Measurements from ENCODE around the gene CACNG4. TPM values are rescaled to one million over a fixed set of nuclear protein-coding genes. Genes with fewer than 3 reads are reported as not detected.

The CACNG4 gene
- total RNA-seq, 4 donors from 2014 or later, result 1.7 to 12.5 (median 2.9) TPM

- no peak for TF ChIP-seq CTCF (IDR thresholded peaks at IDR 0.05)
- TF ChIP-seq POLR2A (IDR thresholded peaks at IDR 0.05; ENCODE audit: low read depth), result no peak
- no peak for TF ChIP-seq EP300 (IDR thresholded peaks at IDR 0.05)
- no peak for TF ChIP-seq POLR2AphosphoS5 (IDR thresholded peaks at IDR 0.05)
- Histone ChIP-seq H3K4me3 (no peak overlapping the region), H3K9me3 (no peaks in the 10 kb centered on the region), H3K27ac (replicated peaks in 1 of 4) (no peak overlapping the region), H3K27me3 (no peaks in the 10 kb centered on the region), H3K36me3 (no peaks in the 10 kb centered on the region), H3K4me1 (no peaks in the 10 kb centered on the region)
- DNase-seq (ENCODE audit: extremely low spot score), result no peak
- intact Hi-C loops (cut with DNase I), result no loop called here
- 85% methylated on average over 12 of the region's 12 CpGs for WGBS
Measured at GRCh38 chr17:67022451-67022810, 57.9 kb downstream of the CACNG4 start.

- H3K36me3 ChIP-seq, result no peaks in the 10 kb centered on the region
- no peak overlapping the region for H3K27ac ChIP-seq (replicated peaks in 1 of 4)
- no peaks in the 10 kb centered on the region for H3K4me1 ChIP-seq
- no peaks in the 10 kb centered on the region for H3K27me3 ChIP-seq
- intact Hi-C loops (cut with DNase I), result no loop called here
- no peak for DNase-seq (ENCODE audit: extremely low spot score)
- no CpG with 5 or more reads among the region's 17 CpGs for WGBS
- no peaks in the 10 kb centered on the region for H3K9me3 ChIP-seq
- no peak overlapping the region for H3K4me3 ChIP-seq
- TF ChIP-seq CTCF (IDR thresholded peaks at IDR 0.05) (no peak), POLR2AphosphoS5 (IDR thresholded peaks at IDR 0.05) (no peak)
Measured at GRCh38 chr17:67024736-67025135, 60.2 kb downstream of the CACNG4 start.

GRCh38 chr17:67025216-67025792 is 60.8 kb downstream of the CACNG4 start:
- Histone ChIP-seq H3K36me3 (no peaks in the 10 kb centered on the region), H3K27me3 (no peaks in the 10 kb centered on the region), H3K4me3 (no peak overlapping the region), H3K9me3 (no peaks in the 10 kb centered on the region), H3K27ac (replicated peaks in 1 of 4) (no peak overlapping the region), H3K4me1 (no peaks in the 10 kb centered on the region)
- DNase-seq (ENCODE audit: extremely low spot score), result no peak
- TF ChIP-seq CTCF (IDR thresholded peaks at IDR 0.05), result no peak
- TF ChIP-seq POLR2A (IDR thresholded peaks at IDR 0.05; ENCODE audit: low read depth), result no peak
- TF ChIP-seq EP300 (IDR thresholded peaks at IDR 0.05), result no peak
- TF ChIP-seq POLR2AphosphoS5 (IDR thresholded peaks at IDR 0.05), result no peak
- 97% methylated on average over 17 of the region's 20 CpGs for WGBS
- intact Hi-C loops (cut with DNase I), result no loop called here

GRCh38 chr17:67026341-67026740 is 61.8 kb downstream of the CACNG4 start:
- Histone ChIP-seq H3K4me3 (no peak overlapping the region), H3K36me3 (no peaks in the 10 kb centered on the region), H3K9me3 (no peaks in the 10 kb centered on the region), H3K27me3 (no peaks in the 10 kb centered on the region), H3K27ac (replicated peaks in 1 of 4) (no peak overlapping the region), H3K4me1 (no peaks in the 10 kb centered on the region)
- 86% methylated on average over 2 of the region's 2 CpGs for WGBS
- intact Hi-C loops (cut with DNase I), result no loop called here
- TF ChIP-seq EP300 (IDR thresholded peaks at IDR 0.05) (no peak), POLR2AphosphoS5 (IDR thresholded peaks at IDR 0.05) (no peak), POLR2A (IDR thresholded peaks at IDR 0.05; ENCODE audit: low read depth) (no peak), CTCF (IDR thresholded peaks at IDR 0.05) (no peak)
- DNase-seq (ENCODE audit: extremely low spot score), result no peak

- DNase-seq (ENCODE audit: extremely low spot score), result no peak
- H3K27ac ChIP-seq (replicated peaks in 1 of 4), result no peak overlapping the region
- H3K36me3 ChIP-seq, result no peaks in the 10 kb centered on the region
- WGBS, result 91% methylated on average over 8 of the region's 12 CpGs
- no peak overlapping the region for H3K4me3 ChIP-seq
- intact Hi-C loops (cut with DNase I), result no loop called here
- H3K9me3 ChIP-seq, result no peaks in the 10 kb centered on the region
- TF ChIP-seq CTCF (IDR thresholded peaks at IDR 0.05), result no peak
- no peak for TF ChIP-seq POLR2A (IDR thresholded peaks at IDR 0.05; ENCODE audit: low read depth)
- TF ChIP-seq POLR2AphosphoS5 (IDR thresholded peaks at IDR 0.05), result no peak
- no peak for TF ChIP-seq EP300 (IDR thresholded peaks at IDR 0.05)
- H3K4me1 ChIP-seq, result no peaks in the 10 kb centered on the region
- H3K27me3 ChIP-seq, result no peaks in the 10 kb centered on the region
Measured at GRCh38 chr17:67027031-67027628, 62.6 kb downstream of the CACNG4 start.

Measured in esophagus muscularis mucosa (tissue), 4 donors.